PC-9 (cell line): ENCODE measurements around the gene MTHFD2. TPM values are rescaled to one million over a fixed set of nuclear protein-coding genes. Genes with fewer than 3 reads are reported as not detected.

Experiments used
- BruUV-seq: library from RNA; stranded (reverse); fragments of 400-500 nt; replicated peaks from 2 replicates; lab custom pipeline; 2021; lab: Mats Ljungman, UMichigan
- CTCF ChIA-PET: fragments of 300-600 bp; sonication (Branson Sonifier 250); formaldehyde crosslinking; loops from one replicate; lab custom pipeline; 2022; ENCODE audit warnings: antibody characterized with exemption; lab: Charles Lee
- POLR2A ChIA-PET: fragments of 300-600 bp; sonication (Branson Sonifier 250); formaldehyde crosslinking; loops from one replicate; lab custom pipeline; 2022; ENCODE audit warnings: antibody characterized with exemption; ENCODE audit not compliant: unreplicated experiment; lab: Charles Lee
- DNase-seq, 2 experiments: peaks; one replicate each; pipeline versions ENCODE4 v3.0.0 to v3.0.0-alpha.2; 2015 to 2022; ENCODE audit warnings: mixed read lengths in 1 of 2
- H2AFZ ChIP-seq: fragments of 200-600 bp; sonication (generic); 2 replicates; pipeline ENCODE4 v1.8.1; 2017; ENCODE audit warnings: antibody characterized with exemption
- H3F3A ChIP-seq: fragments of 200-600 bp; sonication (generic); 2 replicates; pipeline ENCODE4 v1.8.1; 2017; ENCODE audit warnings: antibody characterized with exemption, mild to moderate bottlenecking, low read depth; ENCODE audit not compliant: insufficient read depth
- H3K27ac ChIP-seq: fragments of 200-600 bp; sonication (generic); 2 replicates; pipeline ENCODE4 v1.6.1; 2016; ENCODE audit warnings: mixed run types
- H3K27me3 ChIP-seq: fragments of 200-600 bp; sonication (generic); 2 replicates; pipeline ENCODE4 v1.6.1; 2016; ENCODE audit warnings: low read depth, mixed run types; ENCODE audit not compliant: insufficient read depth
- H3K36me3 ChIP-seq: fragments of 200-600 bp; sonication (generic); 2 replicates; pipeline ENCODE4 v1.6.1; 2016; ENCODE audit warnings: low read depth, mixed run types
- H3K4me1 ChIP-seq: fragments of 200-600 bp; sonication (generic); replicated peaks from 2 replicates; pipeline ENCODE4 v1.6.1; 2016; ENCODE audit warnings: mixed run types; ENCODE audit not compliant: insufficient read depth
- H3K4me2 ChIP-seq: fragments of 200-600 bp; sonication (generic); 2 replicates; pipeline ENCODE4 v1.6.1; 2017; ENCODE audit warnings: mixed run types
- H3K4me3 ChIP-seq: fragments of 200-600 bp; sonication (generic); 2 replicates; pipeline ENCODE4 v1.6.1; 2016; ENCODE audit warnings: mixed run types
- H3K79me2 ChIP-seq: fragments of 200-600 bp; sonication (generic); 2 replicates; pipeline ENCODE4 v1.6.1; 2017; ENCODE audit warnings: low read depth, mixed run types
- H3K9me2 ChIP-seq: fragments of 200-600 bp; sonication (generic); 2 replicates; pipeline ENCODE4 v1.8.1; 2017; ENCODE audit warnings: mild to moderate bottlenecking; ENCODE audit not compliant: insufficient read depth
- H3K9me3 ChIP-seq: fragments of 200-600 bp; sonication (generic); 2 replicates; pipeline ENCODE4 v1.8.1; 2016; ENCODE audit warnings: low read depth; ENCODE audit not compliant: insufficient read depth
- H4K20me1 ChIP-seq: fragments of 200-600 bp; sonication (generic); 2 replicates; pipeline ENCODE4 v1.8.1; 2017; ENCODE audit not compliant: insufficient read depth
- EZH2 ChIP-seq: fragments of 200-600 bp; sonication (generic); IDR thresholded peaks from 2 replicates; pipeline ENCODE4 v1.8.0; 2017; ENCODE audit warnings: antibody characterized with exemption, low read depth
- intact Hi-C: fragments of 100-400 bp; cut with micrococcal nuclease; formaldehyde crosslinking; loops from one replicate; pipeline ENCODE4 v1.10.0; 2022; ENCODE audit not compliant: unreplicated experiment
- total RNA-seq: library from RNA; stranded (reverse); gene quantifications from 2 replicates; pipeline ENCODE4 v1.2.3, GENCODE V29; 2021
- TF ChIP-seq, protein P1 (sequence below): fragments of 200-600 bp; sonication (generic); conservative IDR thresholded peaks from 2 replicates; pipeline ENCODE4 v1.6.1; 2017; ENCODE audit warnings: mixed run types, antibody characterized with exemption, mild to moderate bottlenecking, moderate library complexity

Gene MTHFD2
- total RNA-seq, 1 experiment from 2014 or later = 192 TPM

DNA sequence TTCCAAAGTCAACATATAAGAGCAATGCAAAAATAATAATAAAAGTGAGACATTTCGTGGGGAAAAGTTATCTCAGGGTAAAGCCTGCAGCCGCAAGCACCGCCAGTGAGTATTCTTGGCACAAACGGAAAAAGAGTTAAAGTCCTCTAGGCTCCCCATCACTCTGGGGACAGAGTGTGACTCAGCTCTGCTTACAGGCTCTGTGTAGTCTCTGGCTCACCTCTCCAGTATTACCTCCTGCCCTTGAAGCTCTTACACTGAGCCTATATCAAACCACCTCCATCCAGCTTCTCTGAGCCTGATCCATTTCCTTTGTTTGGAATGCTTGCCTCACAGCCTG, 55.5 kb downstream of the MTHFD2 start:
- Histone ChIP-seq H3K4me2 (no peak overlapping the region), H3K36me3 (no peaks in the 10 kb centered on the region), H3K4me1 (no peaks in the 10 kb centered on the region), H3K9me3 (no peaks in the 10 kb centered on the region), H2AFZ (no peak overlapping the region), H3F3A (no peaks in the 10 kb centered on the region), H4K20me1 (no peaks in the 10 kb centered on the region), H3K4me3 (no peak overlapping the region), H3K9me2 (no peaks in the 10 kb centered on the region), H3K27me3 (no peaks in the 10 kb centered on the region), H3K27ac (no peak overlapping the region), H3K79me2 (no peaks in the 10 kb centered on the region)
- DNase-seq = no peak
- no peak for TF ChIP-seq EZH2
- TF ChIP-seq, protein P1, sequence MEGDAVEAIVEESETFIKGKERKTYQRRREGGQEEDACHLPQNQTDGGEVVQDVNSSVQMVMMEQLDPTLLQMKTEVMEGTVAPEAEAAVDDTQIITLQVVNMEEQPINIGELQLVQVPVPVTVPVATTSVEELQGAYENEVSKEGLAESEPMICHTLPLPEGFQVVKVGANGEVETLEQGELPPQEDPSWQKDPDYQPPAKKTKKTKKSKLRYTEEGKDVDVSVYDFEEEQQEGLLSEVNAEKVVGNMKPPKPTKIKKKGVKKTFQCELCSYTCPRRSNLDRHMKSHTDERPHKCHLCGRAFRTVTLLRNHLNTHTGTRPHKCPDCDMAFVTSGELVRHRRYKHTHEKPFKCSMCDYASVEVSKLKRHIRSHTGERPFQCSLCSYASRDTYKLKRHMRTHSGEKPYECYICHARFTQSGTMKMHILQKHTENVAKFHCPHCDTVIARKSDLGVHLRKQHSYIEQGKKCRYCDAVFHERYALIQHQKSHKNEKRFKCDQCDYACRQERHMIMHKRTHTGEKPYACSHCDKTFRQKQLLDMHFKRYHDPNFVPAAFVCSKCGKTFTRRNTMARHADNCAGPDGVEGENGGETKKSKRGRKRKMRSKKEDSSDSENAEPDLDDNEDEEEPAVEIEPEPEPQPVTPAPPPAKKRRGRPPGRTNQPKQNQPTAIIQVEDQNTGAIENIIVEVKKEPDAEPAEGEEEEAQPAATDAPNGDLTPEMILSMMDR = no peak
- no TSS peak for BruUV-seq
- ChIA-PET POLR2A (no interaction called here), CTCF (no interaction called here)
- intact Hi-C loops = loop anchor here (5.0 kb wide), 1 partner anchor 333 kb away; no protein-coding TSS in a partner anchor

DNA sequence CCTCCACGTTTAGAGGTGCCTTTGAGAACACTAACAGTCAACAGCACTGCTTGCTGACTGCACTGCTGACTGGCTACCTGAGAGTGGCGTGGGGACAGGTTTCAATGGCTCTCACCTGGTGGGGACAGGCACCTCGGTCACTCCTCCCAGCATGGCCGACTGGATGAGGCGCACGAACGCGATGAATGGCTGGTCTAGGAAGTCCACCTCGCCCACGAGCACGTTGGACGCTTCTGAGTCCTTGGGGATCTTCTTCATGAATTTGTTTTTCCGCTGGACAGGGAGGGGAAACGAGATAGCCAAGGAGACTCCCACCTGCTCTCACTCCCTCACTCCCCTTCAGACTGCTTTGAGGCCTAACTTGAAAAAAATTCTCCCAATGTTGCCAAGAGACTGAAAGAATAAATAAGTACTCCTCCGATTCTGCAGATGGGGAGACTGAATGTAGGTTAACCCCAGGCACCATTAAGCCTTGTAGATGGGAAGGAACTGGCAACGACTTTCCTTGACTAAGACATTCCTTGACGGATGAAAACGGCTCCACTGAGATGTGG, 57.3 kb downstream of the MTHFD2 start:
- no peaks in the 10 kb centered on the region for H3K36me3 ChIP-seq
- CTCF ChIA-PET = no interaction called here
- no peaks in the 10 kb centered on the region for H4K20me1 ChIP-seq
- no peak overlapping the region for H3K27ac ChIP-seq
- H3K27me3 ChIP-seq = no peaks in the 10 kb centered on the region
- H3K4me1 ChIP-seq = no peaks in the 10 kb centered on the region
- H3K4me2 ChIP-seq = no peak overlapping the region
- H3K9me3 ChIP-seq = no peaks in the 10 kb centered on the region
- TF ChIP-seq EZH2 = no peak
- intact Hi-C loops = no loop called here
- H3K79me2 ChIP-seq = no peaks in the 10 kb centered on the region
- no peak overlapping the region for H2AFZ ChIP-seq
- no peaks in the 10 kb centered on the region for H3F3A ChIP-seq
- POLR2A ChIA-PET = no interaction called here
- H3K4me3 ChIP-seq = no peak overlapping the region
- H3K9me2 ChIP-seq = no peaks in the 10 kb centered on the region
- DNase-seq = no peak
- no TSS peak for BruUV-seq

DNA sequence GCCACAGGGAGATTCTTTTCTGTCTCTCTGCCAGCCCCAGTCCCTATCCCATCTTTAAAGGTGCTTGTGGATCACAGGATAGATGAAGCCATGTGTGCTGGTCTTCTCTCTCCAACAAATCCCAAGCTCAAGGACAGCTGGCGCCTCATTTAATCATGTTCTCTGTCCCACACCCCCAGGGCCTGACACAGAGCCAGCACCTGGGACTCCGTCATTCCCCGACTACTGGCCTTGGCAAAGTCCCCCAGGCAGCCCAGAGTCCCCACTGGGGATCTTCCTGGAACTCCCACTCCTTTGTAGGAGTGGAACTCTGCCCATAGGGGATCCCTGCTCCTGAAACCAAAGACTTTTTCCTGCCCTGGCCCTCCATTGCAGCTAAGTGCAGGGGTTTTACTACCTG, 60.8 kb downstream of the MTHFD2 start:
- POLR2A ChIA-PET = no interaction called here
- H2AFZ ChIP-seq = no peak overlapping the region
- H3K36me3 ChIP-seq = no peaks in the 10 kb centered on the region
- no TSS peak for BruUV-seq
- no peaks in the 10 kb centered on the region for H3K9me3 ChIP-seq
- no peak overlapping the region for H3K4me2 ChIP-seq
- peaks cover 4% of the 10 kb centered on the region for H3K4me1 ChIP-seq
- CTCF ChIA-PET = no interaction called here
- TF ChIP-seq, protein P1 = no peak
- no peak for TF ChIP-seq EZH2
- 0 out of 2 replicates have a peak, but pooled peaks cover 4% of the 10 kb centered on the region for H3F3A ChIP-seq
- H3K79me2 ChIP-seq = no peaks in the 10 kb centered on the region
- no peaks in the 10 kb centered on the region for H4K20me1 ChIP-seq
- intact Hi-C loops = no loop called here
- H3K27ac ChIP-seq = no peak overlapping the region
- H3K9me2 ChIP-seq = no peaks in the 10 kb centered on the region
- H3K27me3 ChIP-seq = no peaks in the 10 kb centered on the region
- no peak overlapping the region for H3K4me3 ChIP-seq
- DNase-seq = no peak

DNA sequence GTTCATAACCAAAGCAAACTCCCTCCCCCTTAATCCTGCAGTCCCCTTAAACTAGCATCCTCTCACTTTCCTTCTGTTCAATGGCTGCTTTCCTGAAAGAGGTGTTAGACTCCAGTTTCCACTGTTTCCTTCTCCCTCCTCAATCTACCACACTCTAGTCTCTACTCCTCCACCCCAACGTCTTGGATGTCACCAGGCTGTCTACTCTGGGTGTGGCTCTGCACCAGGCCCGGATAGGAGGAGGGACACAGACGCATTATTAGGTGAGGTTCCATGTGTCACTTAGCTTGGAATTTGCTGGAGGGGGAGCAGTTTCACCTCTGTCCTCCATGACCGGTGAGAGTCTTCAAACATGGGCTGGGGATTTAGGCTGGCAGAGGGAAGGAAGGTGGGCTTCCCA, 61.3 kb downstream of the MTHFD2 start:
- no peaks in the 10 kb centered on the region for H3K9me2 ChIP-seq
- H3K79me2 ChIP-seq = no peaks in the 10 kb centered on the region
- DNase-seq = no peak
- H3K4me2 ChIP-seq = no peak overlapping the region
- no peak overlapping the region for H2AFZ ChIP-seq
- H4K20me1 ChIP-seq = no peaks in the 10 kb centered on the region
- peaks cover 4% of the 10 kb centered on the region for H3K4me1 ChIP-seq
- H3K4me3 ChIP-seq = no peak overlapping the region
- TF ChIP-seq EZH2 = no peak
- TF ChIP-seq, protein P1 = no peak
- ChIA-PET CTCF (no interaction called here), POLR2A (no interaction called here)
- BruUV-seq = no TSS peak
- no peaks in the 10 kb centered on the region for H3K27me3 ChIP-seq
- H3F3A ChIP-seq = 0 out of 2 replicates have a peak, but pooled peaks cover 4% of the 10 kb centered on the region
- no peaks in the 10 kb centered on the region for H3K9me3 ChIP-seq
- intact Hi-C loops = loop anchor here (10.0 kb wide), 1 partner anchor 195 kb away; the partner anchor contains the start of genes INO80B and WBP1
- H3K27ac ChIP-seq = no peak overlapping the region
- H3K36me3 ChIP-seq = no peaks in the 10 kb centered on the region
